ENCODE results near the gene DAZAP1. TPM values are rescaled to one million over a fixed set of nuclear protein-coding genes. Genes with fewer than 3 reads are reported as not detected.

DAZAP1 gene
- 100 to 1,000 TPM; 128 to 133 TPM for total RNA-seq
- 95.8 TPM for polyA plus RNA-seq (2013, experiment 1 of 2)
- polyA plus RNA-seq (2013, experiment 2 of 2), result 105 TPM
- 106 to 349 (median 159) reads per million in 172 experiments for total RNA-seq

DNA sequence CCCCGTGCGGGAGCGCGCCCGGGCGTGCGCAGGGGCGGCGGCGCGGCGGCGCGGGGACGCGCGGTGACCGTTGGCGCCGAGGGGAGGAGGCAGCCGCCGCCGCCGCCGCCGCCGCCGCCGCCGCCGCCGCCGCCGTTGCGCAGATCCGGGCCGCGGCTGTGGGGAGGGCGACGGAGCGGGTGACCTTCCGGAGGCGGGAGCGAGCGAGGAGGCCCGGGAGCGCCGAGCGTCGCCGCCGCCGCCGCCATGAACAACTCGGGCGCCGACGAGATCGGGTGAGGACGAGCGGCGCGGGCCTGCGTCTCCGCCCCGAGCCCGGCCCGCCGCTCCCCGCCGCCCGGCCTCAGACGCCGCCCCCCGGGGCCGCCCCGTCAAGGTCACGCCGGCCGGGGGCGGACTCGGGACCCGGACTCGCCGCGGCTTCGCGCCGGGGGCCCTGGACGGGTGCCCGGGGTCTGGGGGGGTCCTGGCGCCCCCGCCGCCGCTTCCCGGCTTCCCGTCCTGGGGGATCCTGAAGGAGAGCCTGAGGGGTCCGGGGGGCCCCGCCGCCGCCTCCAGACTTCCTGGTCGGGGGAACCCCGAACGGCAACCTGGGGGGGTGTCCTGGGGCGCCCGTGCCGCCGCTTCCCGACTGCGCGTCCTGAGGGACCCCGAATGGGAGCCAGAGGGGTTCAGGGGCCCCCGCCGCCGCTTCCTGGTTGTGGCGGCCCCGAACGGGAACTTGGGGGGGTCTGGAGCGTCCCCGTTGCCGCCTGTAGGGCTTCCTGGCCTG lies at the start of gene DAZAP1:
DAZAP1 (plus strand) TSS at position 59 of the 772 bp plus-strand sequence; CDS start at position 247, 188 bp downstream.
- intact Hi-C loops (cut with DNase I, micrococcal nuclease), result loop anchor here (1.0 to 10.0 kb wide), 8 partner anchors 24 to 857 kb away; partner anchors contain the start of genes RPS15 (in 2 of the 2), BSG (in 1 of the 2), FAM174C (in 1 of the 2) and NDUFS7 (in 1 of the 2)
- ChIA-PET CTCF (interaction anchor here (1.1 kb wide), 1 partner anchor 163 kb away, joined by 3 read pairs; no protein-coding TSS in a partner anchor), POLR2A (interaction anchor here (1.2 kb wide), 1 partner anchor 60 kb away, joined by 3 read pairs; no protein-coding TSS in a partner anchor)
- DNase-seq (peak in 12 of 14 experiments; percentile 14 to 71 (median 38)), ATAC-seq (ENCODE audit: poor library complexity) (no peak)
- Histone ChIP-seq H3K27ac (ENCODE audit: low read depth in 1 of 2, low read length in 2 of 2) (peak within 1 kb of the TSS; percentile 91), H3K9me3 (ENCODE audit: control insufficient read depth in 1 of 2, insufficient read depth in 1 of 2, low read length in 2 of 2) (no peaks in the 10 kb centered on the region), H3K27me3 (ENCODE audit: control insufficient read depth in 1 of 2, insufficient read depth in 2 of 2, low read length in 2 of 2) (peaks cover 0 to 5% of the 10 kb centered on the region in 2 experiments), H3K4me1 (ENCODE audit: insufficient read depth, low read length) (peaks cover 56% of the 10 kb centered on the region), H3K36me3 (ENCODE audit: insufficient read depth, low read length) (peaks cover 27% of the 10 kb centered on the region), H3K4me3 (ENCODE audit: low read length) (peak within 1 kb of the TSS; percentile 89)
- no peaks in the 10 kb centered on the region for H3K27me3 Mint-ChIP-seq
- H3K9me3 Mint-ChIP-seq, result no peaks in the 10 kb centered on the region
- peaks cover 32% of the 10 kb centered on the region for H3K36me3 Mint-ChIP-seq (ENCODE audit: low read depth)
- peak within 1 kb of the TSS; percentile 97 for H3K27ac Mint-ChIP-seq
- TF ChIP-seq, protein P1, sequence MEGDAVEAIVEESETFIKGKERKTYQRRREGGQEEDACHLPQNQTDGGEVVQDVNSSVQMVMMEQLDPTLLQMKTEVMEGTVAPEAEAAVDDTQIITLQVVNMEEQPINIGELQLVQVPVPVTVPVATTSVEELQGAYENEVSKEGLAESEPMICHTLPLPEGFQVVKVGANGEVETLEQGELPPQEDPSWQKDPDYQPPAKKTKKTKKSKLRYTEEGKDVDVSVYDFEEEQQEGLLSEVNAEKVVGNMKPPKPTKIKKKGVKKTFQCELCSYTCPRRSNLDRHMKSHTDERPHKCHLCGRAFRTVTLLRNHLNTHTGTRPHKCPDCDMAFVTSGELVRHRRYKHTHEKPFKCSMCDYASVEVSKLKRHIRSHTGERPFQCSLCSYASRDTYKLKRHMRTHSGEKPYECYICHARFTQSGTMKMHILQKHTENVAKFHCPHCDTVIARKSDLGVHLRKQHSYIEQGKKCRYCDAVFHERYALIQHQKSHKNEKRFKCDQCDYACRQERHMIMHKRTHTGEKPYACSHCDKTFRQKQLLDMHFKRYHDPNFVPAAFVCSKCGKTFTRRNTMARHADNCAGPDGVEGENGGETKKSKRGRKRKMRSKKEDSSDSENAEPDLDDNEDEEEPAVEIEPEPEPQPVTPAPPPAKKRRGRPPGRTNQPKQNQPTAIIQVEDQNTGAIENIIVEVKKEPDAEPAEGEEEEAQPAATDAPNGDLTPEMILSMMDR (IDR thresholded peaks at IDR 0.05), result no peak
- H3K4me3 Mint-ChIP-seq, result peak within 1 kb of the TSS; percentile 92
- H3K4me1 Mint-ChIP-seq (ENCODE audit: low read depth), result peaks cover 47% of the 10 kb centered on the region

DNA sequence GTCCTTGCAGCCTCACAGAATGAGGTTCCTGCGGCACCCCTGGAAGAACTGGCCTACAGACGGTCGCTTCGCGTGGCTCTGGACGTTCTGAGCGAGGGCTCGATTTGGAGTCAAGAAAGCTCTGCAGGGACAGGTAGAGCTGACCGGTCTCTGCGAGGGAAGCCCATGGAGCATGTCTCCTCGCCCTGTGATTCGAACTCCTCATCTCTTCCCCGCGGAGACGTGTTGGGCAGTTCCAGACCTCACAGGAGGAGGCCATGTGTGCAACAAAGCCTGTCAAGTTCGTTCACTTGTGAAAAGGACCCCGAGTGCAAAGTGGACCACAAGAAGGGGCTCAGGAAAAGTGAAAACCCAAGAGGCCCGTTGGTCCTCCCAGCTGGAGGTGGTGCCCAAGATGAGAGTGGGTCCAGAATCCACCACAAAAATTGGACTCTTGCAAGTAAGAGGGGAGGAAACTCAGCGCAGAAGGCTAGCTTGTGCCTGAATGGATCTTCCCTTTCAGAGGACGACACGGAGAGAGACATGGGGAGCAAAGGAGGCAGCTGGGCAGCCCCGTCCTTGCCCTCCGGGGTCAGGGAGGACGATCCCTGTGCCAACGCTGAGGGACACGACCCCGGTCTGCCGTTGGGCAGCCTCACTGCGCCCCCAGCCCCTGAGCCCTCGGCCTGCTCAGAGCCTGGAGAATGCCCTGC lies 47.1 kb upstream of the DAZAP1 start:
- ChIA-PET CTCF (no interaction called here), POLR2A (no interaction called here)
- peaks cover 35% of the 10 kb centered on the region for H3K36me3 ChIP-seq (ENCODE audit: insufficient read depth, low read length)
- no peak overlapping the region for H3K4me3 ChIP-seq (ENCODE audit: low read length)
- H3K27me3 ChIP-seq (ENCODE audit: control insufficient read depth in 1 of 2, insufficient read depth in 2 of 2, low read length in 2 of 2), result no peaks in the 10 kb centered on the region
- TF ChIP-seq, protein P1 (IDR thresholded peaks at IDR 0.05), result no peak
- H3K4me3 Mint-ChIP-seq, result no peak overlapping the region
- H3K36me3 Mint-ChIP-seq (ENCODE audit: low read depth), result peaks cover 52% of the 10 kb centered on the region
- ATAC-seq (ENCODE audit: poor library complexity) (no peak), DNase-seq (no peak)
- H3K9me3 ChIP-seq (ENCODE audit: control insufficient read depth in 1 of 2, insufficient read depth in 1 of 2, low read length in 2 of 2), result no peaks in the 10 kb centered on the region
- H3K27ac ChIP-seq (ENCODE audit: low read depth in 1 of 2, low read length in 2 of 2), result no peak overlapping the region
- H3K27me3 Mint-ChIP-seq, result no peaks in the 10 kb centered on the region
- peaks cover 39% of the 10 kb centered on the region for H3K4me1 Mint-ChIP-seq (ENCODE audit: low read depth)
- no peaks in the 10 kb centered on the region for H3K9me3 Mint-ChIP-seq
- H3K27ac Mint-ChIP-seq, result no peak overlapping the region
- peaks cover 25% of the 10 kb centered on the region for H3K4me1 ChIP-seq (ENCODE audit: insufficient read depth, low read length)
- intact Hi-C loops (cut with DNase I, micrococcal nuclease), result no loop called here

DNA sequence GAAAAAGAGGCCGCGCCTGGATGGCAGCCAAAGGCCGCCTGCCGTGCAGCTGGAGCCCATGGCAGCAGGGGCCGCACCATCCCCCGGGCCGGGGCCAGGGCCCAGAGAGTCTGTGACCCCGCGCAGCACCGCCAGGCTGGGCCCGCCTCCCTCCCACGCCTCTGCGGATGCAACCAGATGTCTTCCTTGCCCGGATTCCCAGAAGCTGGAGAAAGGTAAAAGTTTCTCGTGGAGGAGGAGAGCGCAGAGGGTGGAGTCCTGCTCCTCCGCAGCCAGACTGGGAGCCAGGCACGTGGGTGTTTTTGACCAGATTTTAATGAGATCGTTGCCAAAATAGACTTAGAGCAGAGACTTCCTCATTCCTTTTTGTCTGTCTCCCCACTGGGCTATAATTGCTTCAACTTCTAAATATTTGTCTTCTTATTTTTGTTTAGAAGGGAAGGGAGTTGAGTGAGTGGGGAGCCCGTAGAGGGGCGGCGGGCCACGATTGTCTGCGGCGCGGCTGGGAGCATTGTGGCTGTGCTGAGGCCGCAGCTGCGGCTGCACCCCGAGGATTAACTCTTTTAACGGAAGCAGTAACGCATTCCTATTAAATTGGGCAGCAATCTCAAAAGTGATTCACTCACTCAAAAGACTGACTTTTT lies 46.4 kb upstream of the DAZAP1 start:
- POLR2A ChIA-PET, result no interaction called here
- Mint-ChIP-seq H3K27me3 (no peaks in the 10 kb centered on the region), H3K36me3 (ENCODE audit: low read depth) (peaks cover 52% of the 10 kb centered on the region), H3K27ac (no peak overlapping the region), H3K9me3 (no peaks in the 10 kb centered on the region), H3K4me1 (ENCODE audit: low read depth) (peaks cover 32% of the 10 kb centered on the region), H3K4me3 (no peak overlapping the region)
- Histone ChIP-seq H3K4me3 (ENCODE audit: low read length) (no peak overlapping the region), H3K27ac (ENCODE audit: low read depth in 1 of 2, low read length in 2 of 2) (no peak overlapping the region), H3K4me1 (ENCODE audit: insufficient read depth, low read length) (peaks cover 18% of the 10 kb centered on the region), H3K27me3 (ENCODE audit: control insufficient read depth in 1 of 2, insufficient read depth in 2 of 2, low read length in 2 of 2) (no peaks in the 10 kb centered on the region), H3K36me3 (ENCODE audit: insufficient read depth, low read length) (peaks cover 35% of the 10 kb centered on the region), H3K9me3 (ENCODE audit: control insufficient read depth in 1 of 2, insufficient read depth in 1 of 2, low read length in 2 of 2) (no peaks in the 10 kb centered on the region)
- TF ChIP-seq, protein P1 (IDR thresholded peaks at IDR 0.05), result no peak
- intact Hi-C loops (cut with DNase I, micrococcal nuclease), result no loop called here
- CTCF ChIA-PET, result no interaction called here
- DNase-seq (no peak), ATAC-seq (ENCODE audit: poor library complexity) (no peak)

Measured in CD4-positive, alpha-beta T cell (primary cell).